H1 (cell line): ENCODE data around the gene SLC25A42. TPM values are rescaled to one million over a fixed set of nuclear protein-coding genes. Genes with fewer than 3 reads are reported as not detected.

ENCODE experiments used
- CTCF ChIA-PET: fragments of 300-600 bp; sonication (Branson Sonifier 250); formaldehyde crosslinking; loops from one replicate; lab custom pipeline; 2021; ENCODE audit not compliant: partially characterized antibody; lab: Charles Lee
- POLR2A ChIA-PET: fragments of 300-600 bp; sonication (Branson Sonifier 250); formaldehyde crosslinking; loops from one replicate; lab custom pipeline; 2021; ENCODE audit warnings: inconsistent platforms; ENCODE audit not compliant: partially characterized antibody; lab: Charles Lee
- DNase-seq, 2 experiments: peaks; one replicate each; pipeline versions ENCODE4 v3.0.0 to v3.0.0-alpha.2; 2010 to 2022; ENCODE audit warnings: low spot score in 2 of 2, low read depth in 1 of 2, mixed read lengths in 1 of 2
- FAIRE-seq: peaks from 2 replicates; lab custom pipeline; 2011; peaks lifted over from hg19 to GRCh38; lab: Jason Lieb, UNC
- H2AFZ ChIP-seq: 2 replicates; pipeline ENCODE4 v1.8.1; 2012; ENCODE audit warnings: low read length, inconsistent platforms
- H2AK5ac ChIP-seq: 2 replicates; pipeline ENCODE4 v1.6.1; 2013; ENCODE audit warnings: low read depth, low read length
- H2BK120ac ChIP-seq: replicated peaks from 2 replicates; pipeline ENCODE3; 2013; ENCODE audit warnings: low read depth, low read length, inconsistent platforms
- H2BK12ac ChIP-seq: 2 replicates; pipeline ENCODE4 v1.6.1; 2013; ENCODE audit warnings: low read depth, low read length
- H2BK15ac ChIP-seq: 2 replicates; pipeline ENCODE4 v1.6.1; 2013; ENCODE audit warnings: low read length
- H2BK20ac ChIP-seq: 2 replicates; pipeline ENCODE4 v1.6.1; 2013; ENCODE audit warnings: low read length
- H2BK5ac ChIP-seq: 2 replicates; pipeline ENCODE4 v1.6.1; 2013; ENCODE audit warnings: low read depth, low read length
- H3K14ac ChIP-seq: 2 replicates; pipeline ENCODE4 v1.6.1; 2013; ENCODE audit warnings: inconsistent platforms; ENCODE audit not compliant: insufficient read length
- H3K18ac ChIP-seq: 2 replicates; pipeline ENCODE4 v1.6.1; 2013; ENCODE audit warnings: low read length; ENCODE audit errors: extremely low read depth
- H3K23ac ChIP-seq: 2 replicates; pipeline ENCODE4 v1.6.1; 2013; ENCODE audit warnings: inconsistent platforms; ENCODE audit not compliant: insufficient read length
- H3K23me2 ChIP-seq: 2 replicates; pipeline ENCODE4 v1.6.1; 2013; ENCODE audit warnings: low read depth, low read length
- H3K27ac ChIP-seq: 2 replicates; pipeline ENCODE4 v1.6.1; 2011; ENCODE audit warnings: low read depth, low read length, inconsistent platforms
- H3K27me3 ChIP-seq, 4 experiments: replicated peaks in 1 of 4; 1 replicate in 1 of 4; 2 replicates in 3 of 4; pipeline versions ENCODE4 v1.6.1 to v1.8.1; 2011 to 2013; ENCODE audit warnings: low read length in 3 of 4, mild to moderate bottlenecking in 3 of 4, inconsistent platforms in 2 of 4, mixed read lengths in 2 of 4, moderate library complexity in 1 of 4; ENCODE audit not compliant: control insufficient read depth in 3 of 4, insufficient read depth in 3 of 4; ENCODE audit errors: extremely low read depth in 1 of 4
- H3K36me3 ChIP-seq, 4 experiments: 2 replicates each; pipeline versions ENCODE4 v1.6.1 to v1.8.1; 2011 to 2013; ENCODE audit warnings: mild to moderate bottlenecking in 4 of 4, low read length in 3 of 4, moderate library complexity in 2 of 4, control low read depth in 1 of 4, inconsistent platforms in 1 of 4; ENCODE audit not compliant: insufficient read depth in 4 of 4, control insufficient read depth in 2 of 4
- H3K4ac ChIP-seq: replicated peaks from 2 replicates; pipeline ENCODE3; 2013; ENCODE audit warnings: low read length, low read depth, mixed read lengths, inconsistent platforms; ENCODE audit not compliant: insufficient read length
- H3K4me1 ChIP-seq, 4 experiments: replicated peaks in 1 of 4; 1 replicate in 1 of 4; 2 replicates in 3 of 4; pipeline versions ENCODE4 v1.6.1 to v1.8.1; 2011 to 2013; ENCODE audit warnings: low read length in 3 of 4, inconsistent platforms in 2 of 4, mixed read lengths in 1 of 4; ENCODE audit not compliant: insufficient read depth in 4 of 4, control insufficient read depth in 3 of 4
- H3K4me2 ChIP-seq, 2 experiments: 2 replicates each; pipeline versions ENCODE4 v1.6.1 to v1.8.1; 2011 to 2013; ENCODE audit warnings: low read depth in 2 of 2, low read length in 2 of 2, control low read depth in 1 of 2, inconsistent platforms in 1 of 2, mild to moderate bottlenecking in 1 of 2; ENCODE audit not compliant: insufficient read depth in 1 of 2
- H3K4me3 ChIP-seq, 4 experiments: fragments of 200-600, 300-600 bp in 1 of 4; sonication (generic), shearing (Covaris generic), sonication (Bioruptor Twin) in 1 of 4; 2 replicates each; pipeline versions ENCODE4 v1.5.1 to v1.8.1; 2011 to 2016; ENCODE audit warnings: low read length in 4 of 4, low read depth in 3 of 4, control low read depth in 2 of 4, inconsistent platforms in 2 of 4, mild to moderate bottlenecking in 2 of 4, mixed read lengths in 1 of 4, moderate library complexity in 1 of 4; ENCODE audit not compliant: insufficient read depth in 2 of 4; ENCODE audit errors: extremely low read depth in 1 of 4
- H3K56ac ChIP-seq: replicated peaks from 2 replicates; pipeline ENCODE3; 2013; ENCODE audit warnings: low read depth, mild to moderate bottlenecking, mixed read lengths, low read length, inconsistent platforms; ENCODE audit not compliant: insufficient read length
- H3K79me1 ChIP-seq: 2 replicates; pipeline ENCODE4 v1.6.1; 2013; ENCODE audit warnings: low read depth, low read length, control low read depth
- H3K79me2 ChIP-seq, 2 experiments: 2 replicates each; pipeline versions ENCODE4 v1.6.1 to v1.8.1; 2012 to 2013; ENCODE audit warnings: low read length in 2 of 2, mild to moderate bottlenecking in 2 of 2, inconsistent platforms in 1 of 2; ENCODE audit not compliant: insufficient read depth in 2 of 2, control insufficient read depth in 1 of 2
- H3K9ac ChIP-seq, 4 experiments: replicated peaks in 1 of 4; 1 replicate in 1 of 4; 2 replicates in 3 of 4; pipeline versions ENCODE4 v1.6.1 to v1.8.1; 2011 to 2013; ENCODE audit warnings: low read depth in 3 of 4, low read length in 3 of 4, control low read depth in 2 of 4, mild to moderate bottlenecking in 2 of 4, moderate library complexity in 2 of 4, inconsistent platforms in 1 of 4; ENCODE audit errors: extremely low read depth in 1 of 4
- H3K9me3 ChIP-seq, 2 experiments: 2 replicates each; pipeline versions ENCODE4 v1.6.1 to v1.8.1; 2012 to 2013; ENCODE audit warnings: mild to moderate bottlenecking in 2 of 2, moderate library complexity in 2 of 2, control low read depth in 1 of 2, inconsistent platforms in 1 of 2, low read depth in 1 of 2, low read length in 1 of 2, mixed read lengths in 1 of 2; ENCODE audit not compliant: insufficient read depth in 2 of 2
- H4K20me1 ChIP-seq, 2 experiments: replicated peaks in 1 of 2; 2 replicates each; pipeline versions ENCODE3 to v1.8.1; 2011 to 2013; ENCODE audit warnings: inconsistent platforms in 2 of 2, low read length in 2 of 2, mild to moderate bottlenecking in 1 of 2; ENCODE audit not compliant: insufficient read depth in 2 of 2, control insufficient read depth in 1 of 2
- H4K5ac ChIP-seq: 2 replicates; pipeline ENCODE4 v1.6.1; 2013; ENCODE audit warnings: low read length, low read depth, mixed read lengths, inconsistent platforms; ENCODE audit not compliant: insufficient read length
- H4K8ac ChIP-seq: 2 replicates; pipeline ENCODE4 v1.8.0; 2013; ENCODE audit warnings: mild to moderate bottlenecking, moderate library complexity, low read length, inconsistent platforms; ENCODE audit not compliant: insufficient read depth; ENCODE audit errors: extremely low read depth
- H4K91ac ChIP-seq: replicated peaks from 2 replicates; pipeline ENCODE3; 2013; ENCODE audit warnings: low read length, mixed read lengths, inconsistent platforms; ENCODE audit not compliant: insufficient read length
- BCL11A ChIP-seq, 2 experiments: IDR thresholded peaks; one replicate each; pipeline ENCODE4 v1.6.1; 2011; ENCODE audit warnings: low read depth in 2 of 2, low read length in 2 of 2, mild to moderate bottlenecking in 2 of 2
- HDAC6 ChIP-seq: IDR thresholded peaks from one replicate; pipeline ENCODE4 v1.7.1; 2012; ENCODE audit warnings: low read depth, mild to moderate bottlenecking, inconsistent platforms, low read length, moderate library complexity
- JUND ChIP-seq: IDR thresholded peaks from 2 replicates; pipeline ENCODE4 v1.6.1; 2011; ENCODE audit warnings: mild to moderate bottlenecking, improper control_type of control experiment, low read length
- NANOG ChIP-seq: IDR thresholded peaks from 2 replicates; pipeline ENCODE4 v1.6.1; 2011; ENCODE audit warnings: low read length, low read depth, mild to moderate bottlenecking, inconsistent platforms; ENCODE audit not compliant: insufficient read depth, poor library complexity, severe bottlenecking
- PHF8 ChIP-seq: fragments of 200-600 bp; sonication (generic); conservative IDR thresholded peaks from 2 replicates; pipeline ENCODE4 v1.7.1; 2012; ENCODE audit warnings: low read depth, mild to moderate bottlenecking, inconsistent platforms, low read length, moderate library complexity
- POLR2A ChIP-seq, 2 experiments: IDR thresholded peaks; 1 replicate in 1 of 2; 2 replicates in 1 of 2; pipeline ENCODE4 v1.6.1; 2011; ENCODE audit warnings: low read depth in 2 of 2, low read length in 2 of 2, mild to moderate bottlenecking in 2 of 2; ENCODE audit errors: control extremely low read depth in 1 of 2
- SRF ChIP-seq: IDR thresholded peaks from 2 replicates; pipeline ENCODE4 v1.6.1; 2011; ENCODE audit warnings: mild to moderate bottlenecking, low read depth, low read length, moderate library complexity
- WGBS, 2 experiments: shearing (Covaris generic) in 1 of 2; methylation state at CpG; one replicate each; pipeline versions ENCODE4 v1.1.6 to v1.1.7; 2013 to 2015; ENCODE audit warnings: low lambda C conversion rate in 2 of 2, mixed read lengths in 2 of 2, inconsistent platforms in 1 of 2, low coverage in 1 of 2, missing lambda C conversion rate in 1 of 2; ENCODE audit not compliant: insufficient replicate concordance in 2 of 2, insufficient coverage in 1 of 2, insufficient read length in 1 of 2; ENCODE audit errors: extremely low coverage in 1 of 2, missing lambda C conversion rate in 1 of 2; 5-methylcytosine and 5-hydroxymethylcytosine counted together
- polyA plus RNA-seq, 7 experiments: library from polyadenylated mRNA; depleted of rRNA in 3 of 7; stranded (reverse) in 5 of 7; unstranded in 2 of 7; fragments of >200 nt in 5 of 7; fragments of 200-250 nt in 2 of 7; gene quantifications; 1 replicate in 5 of 7; 2 replicates in 1 of 7; 4 replicates in 1 of 7; pipeline versions ENCODE4 v1.2.1 to v1.2.3, GENCODE V29; 2011 to 2013; ENCODE audit warnings: missing spikeins in 2 of 7, mixed read lengths in 2 of 7
- total RNA-seq: library from RNA; stranded (reverse); fragmentation: NEBNext Ultra II Directional; extraction: Animal tissue kit (Norgen Biotek cat#: 25700); gene quantifications from 2 replicates; pipeline ENCODE4 v1.2.1, GENCODE V29; 2021

Gene SLC25A42
- total and polyA plus RNA-seq, 2 of the 8 experiments (the other 6 are each of a cell fraction or from before 2014, with no cell fraction given) = 5.9 to 6.2 TPM

DNA sequence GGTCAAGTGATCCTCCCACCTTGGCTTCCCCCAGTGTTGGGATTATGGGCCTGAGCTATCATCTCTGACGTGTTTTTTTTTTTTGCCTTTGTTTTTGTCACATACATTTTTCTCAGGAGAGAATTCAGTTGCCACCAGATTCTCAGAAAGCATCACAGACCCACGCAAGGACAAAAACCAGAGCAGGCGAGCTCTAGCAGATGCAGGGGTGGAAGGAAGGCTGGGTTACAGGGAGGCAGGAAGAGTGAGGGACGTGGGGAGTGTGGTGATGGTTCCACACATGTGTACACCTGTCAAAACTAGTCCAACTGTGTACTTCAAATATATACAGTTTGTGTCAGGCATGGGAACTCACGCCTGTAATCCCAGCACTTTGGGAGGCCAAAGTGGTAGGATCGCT is 70.2 kb downstream of the SLC25A42 start:
- peaks cover 3% of the 10 kb centered on the region; the same call in 1 of the 2 replicates for H3K23me2 ChIP-seq
- no peak overlapping the region for H3K14ac ChIP-seq
- H2BK120ac ChIP-seq = no peak overlapping the region
- H3K9ac ChIP-seq = no peak overlapping the region
- H4K91ac ChIP-seq = no peak overlapping the region
- POLR2A ChIA-PET = interaction anchor here (1.2 to 3.1 kb wide), 4 partner anchors 9 to 27 kb away, joined by 3 to 22 read pairs (median 4); no protein-coding TSS in a partner anchor
- no peak overlapping the region for H3K27ac ChIP-seq
- DNase-seq (no peak), FAIRE-seq (no peak)
- H2BK5ac ChIP-seq = no peak overlapping the region
- H2BK15ac ChIP-seq = no peak overlapping the region
- H4K20me1 ChIP-seq = peaks cover 2 to 7% of the 10 kb centered on the region in 2 experiments
- H2BK12ac ChIP-seq = no peak overlapping the region
- TF ChIP-seq POLR2A (IDR thresholded peaks at IDR 0.05; ENCODE audit: control extremely low read depth in 1 of 2, low read depth in 2 of 2, low read length in 2 of 2) (no peak), BCL11A (IDR thresholded peaks at IDR 0.05; ENCODE audit: low read depth in 2 of 2, low read length in 2 of 2) (no peak), NANOG (no peak), HDAC6 (no peak), PHF8 (no peak), SRF (no peak), JUND (no peak)
- peaks cover 5 to 13% of the 10 kb centered on the region in 2 experiments; a peak in 3 of 4 replicates for H3K9me3 ChIP-seq
- WGBS, 2 experiments = 87% methylated on average over 6 of the region's 6 CpGs; no CpG with 5 or more reads in 1 of the 2 experiments
- H3K4me1 ChIP-seq = peaks cover 0 to 14% (median 10%) of the 10 kb centered on the region in 4 experiments; a peak in 6 of 7 replicates
- H2AK5ac ChIP-seq = no peak overlapping the region
- H3K56ac ChIP-seq = no peak overlapping the region
- H3K79me2 ChIP-seq = peaks cover 0 to 4% of the 10 kb centered on the region in 2 experiments; a peak in 1 of 4 replicates
- no peak overlapping the region; a peak in 1 of 4 replicates for H3K4me2 ChIP-seq
- H3K18ac ChIP-seq = no peak overlapping the region
- no peak overlapping the region for H4K5ac ChIP-seq
- no peak overlapping the region for H3K4me3 ChIP-seq
- no peak overlapping the region for H2BK20ac ChIP-seq
- H3K23ac ChIP-seq = no peak overlapping the region
- peaks cover 7% of the 10 kb centered on the region; the same call in 1 of the 2 replicates for H3K79me1 ChIP-seq
- peaks cover 2 to 14% (median 3%) of the 10 kb centered on the region in 4 experiments; a peak in 3 of 8 replicates for H3K36me3 ChIP-seq
- H4K8ac ChIP-seq = no peak overlapping the region
- peaks cover 0 to 3% (median 0%) of the 10 kb centered on the region in 4 experiments; a peak in 4 of 7 replicates for H3K27me3 ChIP-seq
- CTCF ChIA-PET = interaction anchor here (1.4 to 3.5 kb wide), 6 partner anchors 9 to 81 kb away, joined by 3 to 21 read pairs (median 8); no protein-coding TSS in a partner anchor
- no peak overlapping the region for H2AFZ ChIP-seq
- H3K4ac ChIP-seq = no peak overlapping the region
